HG02610 (cell line): ENCODE results near the gene ZCWPW1.
"Not testable (repeated sequence)": the region's sequence is repeated elsewhere in the genome, so short reads cannot be mapped to it uniquely, and the experiment has no call there.

ENCODE experiments used
- ATAC-seq: cut with Tn5 transposase; IDR thresholded peaks from one replicate; pipeline ENCODE4 v1.9.1; 2021; ENCODE audit warnings: mild to moderate bottlenecking, moderate library complexity; ENCODE audit not compliant: unreplicated experiment

Gene ZCWPW1

GRCh38 chr7:100356416-100357068, 72.0 kb downstream of the ZCWPW1 start:
- ATAC-seq: no peak

GRCh38 chr7:100353685-100354330, 74.7 kb downstream of the ZCWPW1 start:
- no peak for ATAC-seq

- no peak for ATAC-seq
Observed at GRCh38 chr7:100352984-100353684, 75.4 kb downstream of the ZCWPW1 start.

GRCh38 chr7:100352230-100352781, 76.2 kb downstream of the ZCWPW1 start:
- ATAC-seq: not testable (repeated sequence)

GRCh38 chr7:100351657-100352058, 76.8 kb downstream of the ZCWPW1 start:
- ATAC-seq: no peak
